ENCODE results near the gene CDT1.

- TF ChIP-seq POLR2A (IDR thresholded peaks at IDR 0.05; ENCODE audit: low read depth) (no peak), POLR2AphosphoS5 (IDR thresholded peaks at IDR 0.05) (peak; percentile 14 to 48), CTCF (IDR thresholded peaks at IDR 0.05) (no peak)
Measured at GRCh38 chr16:88773812-88774291, 29.7 kb upstream of the CDT1 start.

All from esophagus muscularis mucosa (tissue), 3 donors.